Ishikawa (cell line): Measurements from ENCODE around the gene PGLYRP4.

Experiments
- EP300 ChIP-seq: IDR thresholded peaks from 2 replicates; pipeline ENCODE4 v1.6.1; 2012; ENCODE audit warnings: borderline replicate concordance
- TF ChIP-seq, protein P1 (sequence below): IDR thresholded peaks from 2 replicates; pipeline ENCODE4 v1.6.1; 2012

- TF ChIP-seq EP300: no peak
- TF ChIP-seq, protein P1, sequence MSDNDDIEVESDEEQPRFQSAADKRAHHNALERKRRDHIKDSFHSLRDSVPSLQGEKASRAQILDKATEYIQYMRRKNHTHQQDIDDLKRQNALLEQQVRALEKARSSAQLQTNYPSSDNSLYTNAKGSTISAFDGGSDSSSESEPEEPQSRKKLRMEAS: no peak
Measured at GRCh38 chr1:153370146-153370545, 21.5 kb upstream of the PGLYRP4 start.
